ENCODE measurements around the gene TNPO3. TPM values are rescaled to one million over a fixed set of nuclear protein-coding genes. Genes with fewer than 3 reads are reported as not detected.

The TNPO3 gene
- total and polyA plus RNA-seq, 12 donors, result 8.0 to 37.7 (median 29.6) TPM

GRCh38 chr7:128951296-128951695 is 103.6 kb downstream of the TNPO3 start:
- TF ChIP-seq CTCF (IDR thresholded peaks at IDR 0.05), result no peak
- 65 to 70% methylated on average over 5 of the region's 5 CpGs for WGBS, 2 donors
- no peak overlapping the region for H3K27ac ChIP-seq
- peaks cover 0 to 15% (median 0%) of the 10 kb centered on the region in 9 donors for H3K4me1 ChIP-seq
- no peaks in the 10 kb centered on the region for H3K9me3 ChIP-seq
- no peak for ATAC-seq
- intact Hi-C loops (cut with DNase I), result no loop called here
- H3K36me3 ChIP-seq, result peaks cover 0 to 87% (median 29%) of the 10 kb centered on the region in 9 donors
- H3K27me3 ChIP-seq, result peaks cover 0 to 10% (median 0%) of the 10 kb centered on the region in 7 donors
- no peak overlapping the region for H3K4me3 ChIP-seq
- DNase-seq, result no peak

GRCh38 chr7:128948976-128949760 is 105.7 kb downstream of the TNPO3 start:
- TF ChIP-seq CTCF (IDR thresholded peaks at IDR 0.05), result no peak
- Histone ChIP-seq H3K4me3 (no peak overlapping the region), H3K27me3 (peaks cover 0 to 17% (median 0%) of the 10 kb centered on the region in 7 donors), H3K4me1 (peaks cover 0 to 15% (median 0%) of the 10 kb centered on the region in 9 donors), H3K27ac (no peak overlapping the region), H3K36me3 (peaks cover 0 to 77% (median 16%) of the 10 kb centered on the region in 9 donors), H3K9me3 (no peaks in the 10 kb centered on the region)
- intact Hi-C loops (cut with DNase I), result no loop called here
- 86 to 93% methylated on average over 4 of the region's 4 CpGs for whole genome bisulfite sequencing, 2 donors
- ATAC-seq (peak in 4 of 8 donors; percentile 10 to 25 (median 19)), DNase-seq (no peak)

- ATAC-seq (peak in 3 of 8 donors; percentile 22 to 32 (median 30)), DNase-seq (no peak)
- WGBS, 2 donors, result 83 to 84% methylated on average over 12 of the region's 12 CpGs
- Histone ChIP-seq H3K4me1 (peaks cover 0 to 20% (median 0%) of the 10 kb centered on the region in 9 donors), H3K4me3 (no peak overlapping the region), H3K27ac (peak overlapping the region in 1 of 10 donors; percentile 10), H3K36me3 (peaks cover 0 to 70% (median 10%) of the 10 kb centered on the region in 9 donors), H3K27me3 (peaks cover 0 to 21% (median 0%) of the 10 kb centered on the region in 7 donors), H3K9me3 (no peaks in the 10 kb centered on the region)
- TF ChIP-seq CTCF (IDR thresholded peaks at IDR 0.05), result no peak
- intact Hi-C loops (cut with DNase I), result no loop called here
Measured at GRCh38 chr7:128948312-128948973, 106.5 kb downstream of the TNPO3 start.

- ATAC-seq, result no peak
- peak overlapping the region in 1 of 10 donors; percentile 10 for H3K27ac ChIP-seq
- WGBS, 2 donors, result 86 to 92% methylated on average over 9 of the region's 9 CpGs
- peaks cover 0 to 64% (median 4%) of the 10 kb centered on the region in 9 donors for H3K36me3 ChIP-seq
- peaks cover 0 to 21% (median 0%) of the 10 kb centered on the region in 7 donors for H3K27me3 ChIP-seq
- peaks cover 0 to 20% (median 0%) of the 10 kb centered on the region in 9 donors for H3K4me1 ChIP-seq
- no peaks in the 10 kb centered on the region for H3K9me3 ChIP-seq
- no peak for DNase-seq
- no peak overlapping the region for H3K4me3 ChIP-seq
- intact Hi-C loops (cut with DNase I), result no loop called here
- TF ChIP-seq CTCF (IDR thresholded peaks at IDR 0.05), result no peak
Measured at GRCh38 chr7:128947854-128948253, 107.1 kb downstream of the TNPO3 start.
